Mammary epithelial cell (primary cell): ENCODE results near the gene PDGFB.

Experiments
- EZH2 ChIP-seq: IDR thresholded peaks from 2 replicates; pipeline ENCODE4 v1.6.1; 2012; ENCODE audit warnings: low read length, inconsistent platforms, borderline replicate concordance
- TF ChIP-seq, protein P1 (sequence below), 2 donors: IDR thresholded peaks in 1 of 2; conservative IDR thresholded peaks in 1 of 2; 2 replicates each; pipeline ENCODE4 v1.5.1; 2011 to 2012; ENCODE audit warnings: inconsistent platforms in 2 of 2, low read length in 2 of 2, mild to moderate bottlenecking in 2 of 2, control low read depth in 1 of 2, low read depth in 1 of 2; ENCODE audit not compliant: insufficient read depth in 1 of 2; ENCODE audit errors: extremely low read depth in 1 of 2

DNA sequence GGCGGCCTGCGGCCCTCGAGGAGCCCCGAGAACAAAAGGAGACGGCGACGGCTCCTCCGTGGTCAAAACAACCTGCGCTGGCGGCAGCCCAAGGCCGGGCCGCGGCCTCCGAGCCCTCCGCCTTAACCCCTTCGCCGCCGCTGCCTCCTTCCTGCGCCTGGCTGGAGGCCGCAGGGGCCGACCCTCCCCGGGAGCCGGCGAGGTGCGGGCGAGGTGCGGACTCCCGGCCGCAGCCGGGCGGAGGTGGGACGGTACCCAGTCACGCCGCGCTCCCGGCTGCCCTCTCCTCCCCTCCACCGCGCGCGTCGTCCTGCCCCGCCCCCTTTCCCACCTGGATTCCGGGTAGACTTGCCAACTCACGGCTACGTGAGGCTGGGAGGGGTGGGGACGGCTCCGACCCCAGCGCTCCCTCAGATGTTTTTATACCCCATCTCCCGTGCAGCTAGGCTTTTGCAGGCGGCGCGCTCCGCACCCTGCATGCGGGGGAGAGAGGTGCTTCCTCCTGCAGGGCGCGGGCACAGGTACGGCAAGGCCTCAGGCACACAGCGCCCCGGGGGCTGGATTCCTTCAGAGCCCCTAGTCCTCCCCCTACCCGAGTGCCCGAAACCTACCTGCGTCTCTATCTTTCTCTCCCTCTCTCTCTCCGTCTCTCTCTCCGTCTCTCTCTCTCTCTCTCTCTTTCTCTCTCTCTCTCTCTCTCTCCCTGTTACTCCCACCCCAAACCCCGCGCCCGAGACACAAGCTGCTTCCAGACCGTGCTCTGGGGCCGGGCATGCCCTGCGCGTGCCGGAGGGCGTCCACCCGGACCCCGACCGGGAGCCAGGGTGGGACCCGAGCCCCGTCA, 2.0 kb downstream of the PDGFB start:
- TF ChIP-seq, protein P1, sequence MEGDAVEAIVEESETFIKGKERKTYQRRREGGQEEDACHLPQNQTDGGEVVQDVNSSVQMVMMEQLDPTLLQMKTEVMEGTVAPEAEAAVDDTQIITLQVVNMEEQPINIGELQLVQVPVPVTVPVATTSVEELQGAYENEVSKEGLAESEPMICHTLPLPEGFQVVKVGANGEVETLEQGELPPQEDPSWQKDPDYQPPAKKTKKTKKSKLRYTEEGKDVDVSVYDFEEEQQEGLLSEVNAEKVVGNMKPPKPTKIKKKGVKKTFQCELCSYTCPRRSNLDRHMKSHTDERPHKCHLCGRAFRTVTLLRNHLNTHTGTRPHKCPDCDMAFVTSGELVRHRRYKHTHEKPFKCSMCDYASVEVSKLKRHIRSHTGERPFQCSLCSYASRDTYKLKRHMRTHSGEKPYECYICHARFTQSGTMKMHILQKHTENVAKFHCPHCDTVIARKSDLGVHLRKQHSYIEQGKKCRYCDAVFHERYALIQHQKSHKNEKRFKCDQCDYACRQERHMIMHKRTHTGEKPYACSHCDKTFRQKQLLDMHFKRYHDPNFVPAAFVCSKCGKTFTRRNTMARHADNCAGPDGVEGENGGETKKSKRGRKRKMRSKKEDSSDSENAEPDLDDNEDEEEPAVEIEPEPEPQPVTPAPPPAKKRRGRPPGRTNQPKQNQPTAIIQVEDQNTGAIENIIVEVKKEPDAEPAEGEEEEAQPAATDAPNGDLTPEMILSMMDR (conservative IDR thresholded peaks at IDR 0.05 in 1 of 2, IDR thresholded peaks at IDR 0.05 in 1 of 2; ENCODE audit: extremely low read depth in 1 of 2, insufficient read depth in 1 of 2, low read depth in 1 of 2, low read length in 2 of 2), result peak in 1 of 2 donors; percentile 7
- no peak for TF ChIP-seq EZH2
